GM18526 (cell line): Measurements from ENCODE around the gene PPP1R12C.

Experiments
- POLR2A ChIP-seq: IDR thresholded peaks from 3 replicates; pipeline ENCODE4 v1.6.1; 2011; ENCODE audit not compliant: insufficient read length; ENCODE audit errors: extremely low read depth

PPP1R12C gene

GRCh38 chr19:55088543-55089341 lies 28.7 kb downstream of the PPP1R12C start:
- no peak for TF ChIP-seq POLR2A

- TF ChIP-seq POLR2A = no peak
Observed at GRCh38 chr19:55088021-55088451, 29.4 kb downstream of the PPP1R12C start.

GRCh38 chr19:55087542-55087901 lies 29.9 kb downstream of the PPP1R12C start:
- no peak for TF ChIP-seq POLR2A

GRCh38 chr19:55086730-55087541 lies 30.5 kb downstream of the PPP1R12C start:
- TF ChIP-seq POLR2A = no peak

- no peak for TF ChIP-seq POLR2A
Observed at GRCh38 chr19:55085923-55086715, 31.3 kb downstream of the PPP1R12C start.

GRCh38 chr19:55084416-55084815 lies 33.0 kb downstream of the PPP1R12C start:
- no peak for TF ChIP-seq POLR2A

GRCh38 chr19:55083004-55083850 lies 34.2 kb downstream of the PPP1R12C start:
- no peak for TF ChIP-seq POLR2A

GRCh38 chr19:55082020-55082851 lies 35.2 kb downstream of the PPP1R12C start:
- no peak for TF ChIP-seq POLR2A

GRCh38 chr19:55081770-55082019 lies 35.7 kb downstream of the PPP1R12C start:
- no peak for TF ChIP-seq POLR2A

GRCh38 chr19:55080968-55081769 lies 36.3 kb downstream of the PPP1R12C start:
- TF ChIP-seq POLR2A = peak; percentile 43

GRCh38 chr19:55080121-55080967 lies 37.1 kb downstream of the PPP1R12C start:
- no peak for TF ChIP-seq POLR2A

- no peak for TF ChIP-seq POLR2A
Observed at GRCh38 chr19:55079400-55080038, 37.9 kb downstream of the PPP1R12C start.
